Stimulated activated CD4-positive, alpha-beta T cell treated with anti-CD3 and anti-CD28 coated beads, Interleukin-12 subunit alpha, Interleukin-12 subunit beta, amount 100 ng/mL, for 48 hours (primary cell): ENCODE measurements around the gene HUS1.
"Not testable (repeated sequence)": the region's sequence is repeated elsewhere in the genome, so short reads cannot be mapped to it uniquely, and the experiment has no call there.

ENCODE experiments used
- DNase-seq, 3 donors: peaks; one replicate each; pipeline ENCODE4 v3.0.0-alpha.2; 2020; ENCODE audit warnings: low read depth in 2 of 3, low spot score in 1 of 3

HUS1 gene

GRCh38 chr7:47979145-47979831 is at the start of gene HUS1:
Gene HUS1 (minus strand): TSS chr7:47979615. CDS start chr7:47979519, 96 bp downstream.
- DNase-seq: peak; percentile 91 to 92 (median 91)

GRCh38 chr7:48028938-48029337 is 49.5 kb upstream of the HUS1 start, which contains the start of gene SUN3:
Gene SUN3 (minus strand): TSS chr7:48029107. CDS start chr7:48028938, 169 bp downstream.
- no peak for DNase-seq

GRCh38 chr7:48025624-48026023 is 46.2 kb upstream of the HUS1 start:
- DNase-seq: no peak

GRCh38 chr7:48017674-48018073 is 38.3 kb upstream of the HUS1 start:
- DNase-seq: no peak

GRCh38 chr7:48016641-48017040 is 37.2 kb upstream of the HUS1 start:
- DNase-seq: no peak

GRCh38 chr7:48011951-48012350 is 32.5 kb upstream of the HUS1 start:
- no peak for DNase-seq

- no peak for DNase-seq
These were observed 31.9 kb upstream of the HUS1 start for GRCh38 chr7:48011323-48011722.

- no peak for DNase-seq
These were observed 30.5 kb upstream of the HUS1 start for GRCh38 chr7:48009954-48010353.

GRCh38 chr7:48009257-48009656 is 29.8 kb upstream of the HUS1 start:
- DNase-seq: no peak

GRCh38 chr7:48006866-48007265 is 27.5 kb upstream of the HUS1 start:
- DNase-seq: no peak

- no peak for DNase-seq
These were observed 25.2 kb upstream of the HUS1 start for GRCh38 chr7:48004638-48005037.

GRCh38 chr7:48004032-48004431 is 24.6 kb upstream of the HUS1 start:
- DNase-seq: no peak

GRCh38 chr7:48000164-48000563 is 20.7 kb upstream of the HUS1 start:
- not testable (repeated sequence) for DNase-seq

- no peak for DNase-seq
These were observed 20.0 kb upstream of the HUS1 start for GRCh38 chr7:47999413-47999812.

- DNase-seq: no peak
These were observed 13.0 kb upstream of the HUS1 start for GRCh38 chr7:47992446-47992845.

- peak; percentile 72 to 83 (median 77) for DNase-seq
These were observed 12.4 kb upstream of the HUS1 start for GRCh38 chr7:47991741-47992311.

GRCh38 chr7:47991270-47991669 is 11.9 kb upstream of the HUS1 start:
- no peak for DNase-seq

GRCh38 chr7:47990592-47990991 is 11.2 kb upstream of the HUS1 start:
- DNase-seq: no peak

GRCh38 chr7:47989607-47990400 is 10.4 kb upstream of the HUS1 start:
- not testable (repeated sequence) for DNase-seq

- no peak for DNase-seq
These were observed 9.3 kb upstream of the HUS1 start for GRCh38 chr7:47988496-47989386.

- no peak for DNase-seq
These were observed 3.2 kb upstream of the HUS1 start for GRCh38 chr7:47982610-47983009.
